Mesodermal cell (in vitro differentiated cells): ENCODE data around the gene INHBA.
A peak's percentile ranks its signal among the peaks of the same experiment; 100 is the strongest.

Experiments used
- H3K27ac ChIP-seq: 2 replicates; pipeline ENCODE4 v1.7.0; 2013; ENCODE audit warnings: mild to moderate bottlenecking, low read depth, low read length, moderate library complexity; ENCODE audit not compliant: severe bottlenecking
- H3K36me3 ChIP-seq: 2 replicates; pipeline ENCODE4 v1.7.1; 2013; ENCODE audit warnings: mild to moderate bottlenecking, low read length, moderate library complexity; ENCODE audit not compliant: control insufficient read depth, insufficient read depth
- H3K4me1 ChIP-seq: one replicate; pipeline ENCODE4 v1.7.1; 2013; ENCODE audit warnings: mild to moderate bottlenecking, low read length; ENCODE audit not compliant: insufficient read depth, control insufficient read depth, poor library complexity, severe bottlenecking
- H3K4me3 ChIP-seq: 2 replicates; pipeline ENCODE4 v1.7.0; 2013; ENCODE audit warnings: low read length, control low read depth, mild to moderate bottlenecking; ENCODE audit not compliant: insufficient read depth, poor library complexity, severe bottlenecking; ENCODE audit errors: extremely low read depth
- H3K9me3 ChIP-seq: 2 replicates; pipeline ENCODE4 v1.7.1; 2013; ENCODE audit warnings: mild to moderate bottlenecking, low read length, moderate library complexity; ENCODE audit not compliant: control insufficient read depth
- WGBS, 2 experiments: methylation state at CpG; one replicate each; pipeline ENCODE4 v1.1.5; 2013; ENCODE audit warnings: missing lambda C conversion rate in 2 of 2; ENCODE audit not compliant: insufficient coverage in 2 of 2; 5-methylcytosine and 5-hydroxymethylcytosine counted together

INHBA gene

DNA sequence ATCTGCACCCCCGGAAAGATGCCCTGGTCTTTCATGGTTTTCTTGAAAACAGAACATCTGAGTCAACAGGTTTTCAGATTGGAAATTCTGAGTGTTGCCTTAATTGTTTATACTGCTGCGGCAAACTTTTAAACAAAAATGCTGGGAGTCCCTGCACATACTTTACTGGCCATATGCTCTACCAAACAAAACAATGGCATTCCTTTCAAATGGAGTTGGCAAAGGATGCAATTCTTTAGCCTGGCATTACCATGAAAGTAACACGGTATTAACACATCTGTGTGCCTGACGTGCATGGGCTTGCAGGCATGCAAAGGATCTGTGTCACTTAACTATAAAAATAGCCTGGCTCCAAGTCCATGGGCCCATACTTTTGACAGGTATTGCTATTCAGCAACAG, 4.2 kb downstream of the INHBA start:
- H3K9me3 ChIP-seq, result no peaks in the 10 kb centered on the region
- H3K27ac ChIP-seq, result peak overlapping the region; percentile 50
- 30 to 33% methylated on average over 1 to 4 of the region's 4 CpGs for WGBS, 2 experiments
- peaks cover 31% of the 10 kb centered on the region for H3K4me1 ChIP-seq
- peaks cover 6% of the 10 kb centered on the region for H3K36me3 ChIP-seq
- peak overlapping the region; percentile 50 for H3K4me3 ChIP-seq

- 94 to 100% methylated on average over 2 of the region's 3 CpGs for WGBS, 2 experiments
These were observed 4.8 kb downstream of the INHBA start for GRCh38 chr7:41698114-41698513.

DNA sequence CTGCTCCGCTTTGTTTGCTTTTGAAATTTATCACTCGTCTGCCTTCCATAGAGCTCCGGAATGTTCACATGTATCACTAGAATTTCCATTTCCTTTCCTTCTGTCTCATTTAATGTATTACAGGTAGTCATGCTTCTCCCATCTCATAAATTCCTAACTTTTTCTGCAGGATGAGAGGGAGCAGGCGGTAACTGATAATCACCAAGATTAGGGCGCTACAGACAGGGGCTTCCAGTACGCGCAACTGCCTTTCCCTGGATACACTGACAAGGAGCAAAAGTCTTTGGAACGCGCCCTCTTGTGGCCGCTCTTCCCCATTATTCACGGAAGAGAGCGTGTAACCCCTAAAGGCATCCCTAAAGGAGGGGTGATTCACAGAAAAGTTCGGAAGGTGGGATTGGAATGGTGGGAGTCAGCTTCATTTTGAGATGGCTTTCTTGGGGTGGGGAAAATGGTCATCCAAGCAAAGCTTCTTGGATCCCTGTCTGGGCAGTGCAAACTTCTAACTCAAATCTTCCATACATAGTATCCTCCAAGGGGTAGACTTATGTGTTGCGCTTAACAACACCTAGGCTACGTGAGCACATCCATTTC, 6.5 kb downstream of the INHBA start:
- WGBS, 2 experiments, result 47 to 83% methylated on average over 9 to 11 of the region's 15 CpGs
- Histone ChIP-seq H3K4me1 (peaks cover 21% of the 10 kb centered on the region), H3K9me3 (no peaks in the 10 kb centered on the region), H3K4me3 (no peak overlapping the region), H3K27ac (peak overlapping the region; percentile 39), H3K36me3 (peaks cover 18% of the 10 kb centered on the region)

More at GRCh38 chr7:41698114-41698513, 4.8 kb downstream of the INHBA start:
- Histone ChIP-seq H3K4me1 (peaks cover 31% of the 10 kb centered on the region), H3K9me3 (no peaks in the 10 kb centered on the region), H3K27ac (peak overlapping the region; percentile 50), H3K36me3 (peaks cover 12% of the 10 kb centered on the region), H3K4me3 (peak overlapping the region; percentile 50)

GRCh38 chr7:41695661-41696322, 7.1 kb downstream of the INHBA start:
- Histone ChIP-seq H3K27ac (peak overlapping the region; percentile 39), H3K4me3 (no peak overlapping the region)

DNA sequence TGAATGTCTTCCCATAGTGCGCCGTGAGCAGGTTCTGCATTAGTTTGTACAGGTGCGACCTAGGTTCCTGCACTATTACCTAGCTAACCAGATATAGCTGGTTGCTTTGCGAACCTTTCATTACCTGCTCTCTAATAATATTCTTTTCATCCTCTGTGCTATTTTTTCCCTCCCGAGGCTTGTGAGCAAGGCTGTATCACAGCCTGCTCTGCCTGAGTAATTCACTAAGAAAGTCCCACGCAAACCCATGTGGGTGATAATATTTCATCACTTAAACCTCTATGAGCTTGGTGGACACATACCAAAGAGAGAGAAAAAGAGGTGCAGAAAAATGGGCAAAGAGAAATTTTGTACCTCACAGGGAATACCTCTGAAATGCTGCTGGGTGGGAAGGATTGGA, 8.4 kb downstream of the INHBA start:
- Histone ChIP-seq H3K9me3 (no peaks in the 10 kb centered on the region), H3K36me3 (peaks cover 27% of the 10 kb centered on the region), H3K4me3 (no peak overlapping the region), H3K4me1 (peaks cover 17% of the 10 kb centered on the region), H3K27ac (no peak overlapping the region)
- 92% methylated on average over 4 of the region's 6 CpGs for WGBS, 2 experiments

More at GRCh38 chr7:41695661-41696322, 7.1 kb downstream of the INHBA start:
- 72 to 82% methylated on average over 9 to 11 of the region's 13 CpGs for WGBS, 2 experiments
- Histone ChIP-seq H3K4me1 (peaks cover 17% of the 10 kb centered on the region), H3K36me3 (peaks cover 18% of the 10 kb centered on the region), H3K9me3 (no peaks in the 10 kb centered on the region)

DNA sequence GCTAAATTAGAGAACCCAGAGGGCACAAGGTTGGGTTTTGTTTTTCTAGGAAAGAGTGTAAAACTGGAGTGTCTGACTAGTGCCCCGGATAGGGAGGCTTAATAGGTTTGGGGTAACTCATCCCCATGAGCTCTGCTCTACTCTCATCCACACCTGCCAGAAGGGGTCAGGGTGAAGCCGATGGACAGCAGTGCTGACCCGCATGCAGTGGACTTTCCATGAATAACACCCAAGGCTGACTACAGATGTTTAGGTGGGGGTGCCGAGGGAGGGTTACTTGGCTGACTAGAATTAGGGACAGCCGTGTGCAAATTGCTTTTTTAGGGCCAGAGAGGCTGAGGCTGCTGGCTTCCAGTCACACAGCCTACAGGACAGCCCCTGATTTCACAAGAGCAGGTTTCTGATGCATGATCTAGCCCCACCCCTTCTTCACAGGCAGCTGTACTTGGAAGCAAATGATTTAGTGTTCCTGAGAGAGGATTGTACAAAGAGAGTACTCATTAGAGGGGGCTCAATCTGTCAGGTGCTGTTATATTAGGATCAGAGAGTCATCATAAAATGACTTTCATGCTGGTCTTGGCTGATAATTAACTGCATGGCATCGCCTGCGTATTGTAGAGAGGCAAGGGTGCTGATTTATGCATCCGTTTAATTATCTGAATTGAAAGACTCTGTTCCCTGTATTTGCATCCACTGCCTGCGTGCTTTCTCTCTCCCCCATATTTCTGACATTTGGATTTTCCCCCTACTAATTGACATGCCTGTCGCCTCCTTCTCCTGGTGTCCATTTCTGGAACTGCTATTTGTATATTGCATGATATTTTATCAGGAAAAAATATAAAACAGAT, 9.5 kb downstream of the INHBA start:
- WGBS, 2 experiments, result 88 to 93% methylated on average over 7 to 9 of the region's 10 CpGs
- H3K4me3 ChIP-seq, result no peak overlapping the region
- H3K4me1 ChIP-seq, result peaks cover 13% of the 10 kb centered on the region
- no peak overlapping the region for H3K27ac ChIP-seq
- no peaks in the 10 kb centered on the region for H3K9me3 ChIP-seq
- peaks cover 27% of the 10 kb centered on the region for H3K36me3 ChIP-seq

- H3K4me1 ChIP-seq, result peaks cover 9% of the 10 kb centered on the region
- no peak overlapping the region for H3K4me3 ChIP-seq
- no peak overlapping the region for H3K27ac ChIP-seq
- H3K36me3 ChIP-seq, result peaks cover 27% of the 10 kb centered on the region
- H3K9me3 ChIP-seq, result no peaks in the 10 kb centered on the region
- 87 to 93% methylated on average over 3 to 5 of the region's 7 CpGs for WGBS, 2 experiments
These were observed 10.6 kb downstream of the INHBA start for GRCh38 chr7:41692251-41692650.

DNA sequence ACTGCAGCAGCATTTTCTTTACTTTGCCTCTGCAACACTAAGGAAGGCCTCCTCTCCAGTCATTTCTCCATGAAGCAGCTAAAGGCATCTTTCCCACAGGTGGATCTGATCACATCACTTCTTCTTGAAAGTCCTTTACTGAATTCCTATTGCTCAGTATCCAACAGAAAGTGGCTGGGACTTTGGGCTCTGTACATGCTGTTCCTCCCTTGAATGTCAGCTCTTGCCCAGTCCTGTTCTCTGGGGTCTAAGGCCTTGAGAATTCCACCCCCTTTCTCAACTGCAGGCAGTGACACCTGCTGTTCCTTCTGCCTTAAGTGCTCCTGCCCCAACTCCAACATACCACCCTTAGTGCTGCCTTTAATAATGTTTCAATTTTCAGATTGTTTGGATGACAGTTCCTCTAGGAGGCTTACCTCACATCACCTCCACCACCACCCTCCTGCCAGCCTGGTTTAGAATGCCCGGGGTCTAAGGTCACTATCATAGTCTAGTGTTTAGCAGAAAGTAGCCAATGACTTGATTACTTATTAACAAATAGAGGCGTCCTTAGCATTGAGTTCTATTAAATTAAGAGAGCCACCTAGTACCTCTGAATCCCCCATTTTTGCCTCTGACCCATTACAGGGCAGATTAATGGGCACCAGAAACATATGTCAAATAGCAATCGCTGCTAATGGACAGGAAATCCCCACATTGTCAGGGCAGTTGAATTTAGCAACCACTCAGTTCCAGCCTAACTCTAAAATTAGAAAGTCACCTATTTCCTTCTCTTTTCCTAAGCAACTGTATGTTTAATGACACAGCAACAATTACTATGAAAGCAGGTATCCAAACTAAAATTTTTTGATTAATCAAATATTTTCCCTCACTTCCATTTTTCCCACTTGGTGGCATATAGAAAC, 11.4 kb downstream of the INHBA start:
- no peak overlapping the region for H3K27ac ChIP-seq
- no peak overlapping the region for H3K4me3 ChIP-seq
- H3K9me3 ChIP-seq, result no peaks in the 10 kb centered on the region
- peaks cover 27% of the 10 kb centered on the region for H3K36me3 ChIP-seq
- WGBS, 2 experiments, result 87 to 94% methylated on average over 2 to 3 of the region's 3 CpGs
- H3K4me1 ChIP-seq, result peaks cover 9% of the 10 kb centered on the region

DNA sequence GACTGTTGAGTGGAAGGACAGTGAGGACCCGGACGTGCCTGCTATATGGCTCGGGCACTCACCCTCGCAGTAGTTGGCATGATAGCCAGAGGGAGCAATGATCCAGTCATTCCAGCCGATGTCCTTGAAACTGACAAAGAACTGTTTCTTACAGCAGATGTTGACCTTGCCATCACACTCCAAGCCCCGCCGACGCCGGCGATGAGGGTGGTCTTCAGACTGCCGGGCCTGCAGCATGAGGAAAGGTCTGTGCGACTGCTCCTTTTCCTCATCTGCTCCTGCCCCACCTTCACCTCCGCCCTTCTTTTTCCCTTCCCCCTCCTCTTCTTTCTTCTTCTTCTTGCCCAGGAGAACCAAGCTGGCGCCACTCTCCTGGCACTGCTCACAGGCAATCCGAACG, 13.1 kb downstream of the INHBA start:
- Histone ChIP-seq H3K4me1 (peaks cover 4% of the 10 kb centered on the region), H3K9me3 (no peaks in the 10 kb centered on the region), H3K36me3 (peaks cover 27% of the 10 kb centered on the region), H3K4me3 (no peak overlapping the region), H3K27ac (no peak overlapping the region)
- 95% methylated on average over 12 to 15 of the region's 16 CpGs for WGBS, 2 experiments

GRCh38 chr7:41688906-41689305, 14.0 kb downstream of the INHBA start:
- H3K36me3 ChIP-seq, result peaks cover 23% of the 10 kb centered on the region
- 100% methylated on average over 1 of the region's 2 CpGs; no CpG with 5 or more reads in 1 of the 2 experiments for WGBS, 2 experiments
- peaks cover 2% of the 10 kb centered on the region for H3K4me1 ChIP-seq
- H3K27ac ChIP-seq, result no peak overlapping the region
- no peaks in the 10 kb centered on the region for H3K9me3 ChIP-seq
- H3K4me3 ChIP-seq, result no peak overlapping the region
